AG04449 (cell line): Measurements from ENCODE around the gene RRP1B.
A peak's percentile ranks its signal among the peaks of the same experiment; 100 is the strongest.

Experiments
- CTCF ChIA-PET: fragments of 350-600 bp; formaldehyde crosslinking; extraction: SDS; loops from one replicate; lab custom pipeline; 2021; ENCODE audit warnings: antibody characterized with exemption; lab: Yijun Ruan, JAX
- POLR2A ChIA-PET: fragments of 400-600, 350-600 bp; formaldehyde crosslinking; extraction: SDS; loops from one replicate; lab custom pipeline; 2020; ENCODE audit warnings: antibody characterized with exemption, inconsistent platforms; lab: Yijun Ruan, JAX
- DNase-seq: peaks from one replicate; pipeline ENCODE4 v3.0.0-alpha.2; 2010; ENCODE audit warnings: low read depth, low spot score
- H3K4me3 ChIP-seq: 2 replicates; pipeline ENCODE4 v1.5.1; 2011; ENCODE audit warnings: low read depth, mild to moderate bottlenecking, control low read depth, low read length
- TF ChIP-seq, protein P1 (sequence below): IDR thresholded peaks from one replicate; pipeline ENCODE4 v1.5.1; 2011; ENCODE audit warnings: mild to moderate bottlenecking, moderate library complexity, low read length, control low read depth, inconsistent platforms; ENCODE audit not compliant: insufficient read depth; ENCODE audit errors: missing control alignments

Gene RRP1B

GRCh38 chr21:43637530-43638158 is 21.7 kb upstream of the RRP1B start:
- CTCF ChIA-PET: interaction anchor here (0.6 to 1.7 kb wide), 2 partner anchors 9 to 30 kb away, joined by 3 to 6 read pairs; no protein-coding TSS in a partner anchor

GRCh38 chr21:43639470-43640353 is 19.6 kb upstream of the RRP1B start:
- POLR2A ChIA-PET: interaction anchor here (1.2 kb wide), 1 partner anchor 39 kb away, joined by 3 read pairs; no protein-coding TSS in a partner anchor
- TF ChIP-seq, protein P1, sequence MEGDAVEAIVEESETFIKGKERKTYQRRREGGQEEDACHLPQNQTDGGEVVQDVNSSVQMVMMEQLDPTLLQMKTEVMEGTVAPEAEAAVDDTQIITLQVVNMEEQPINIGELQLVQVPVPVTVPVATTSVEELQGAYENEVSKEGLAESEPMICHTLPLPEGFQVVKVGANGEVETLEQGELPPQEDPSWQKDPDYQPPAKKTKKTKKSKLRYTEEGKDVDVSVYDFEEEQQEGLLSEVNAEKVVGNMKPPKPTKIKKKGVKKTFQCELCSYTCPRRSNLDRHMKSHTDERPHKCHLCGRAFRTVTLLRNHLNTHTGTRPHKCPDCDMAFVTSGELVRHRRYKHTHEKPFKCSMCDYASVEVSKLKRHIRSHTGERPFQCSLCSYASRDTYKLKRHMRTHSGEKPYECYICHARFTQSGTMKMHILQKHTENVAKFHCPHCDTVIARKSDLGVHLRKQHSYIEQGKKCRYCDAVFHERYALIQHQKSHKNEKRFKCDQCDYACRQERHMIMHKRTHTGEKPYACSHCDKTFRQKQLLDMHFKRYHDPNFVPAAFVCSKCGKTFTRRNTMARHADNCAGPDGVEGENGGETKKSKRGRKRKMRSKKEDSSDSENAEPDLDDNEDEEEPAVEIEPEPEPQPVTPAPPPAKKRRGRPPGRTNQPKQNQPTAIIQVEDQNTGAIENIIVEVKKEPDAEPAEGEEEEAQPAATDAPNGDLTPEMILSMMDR: no peak
- DNase-seq: peak; percentile 66
- no peak overlapping the region for H3K4me3 ChIP-seq
- CTCF ChIA-PET: interaction anchor here (1.7 kb wide), 1 partner anchor 11 kb away, joined by 6 read pairs; no protein-coding TSS in a partner anchor

More at GRCh38 chr21:43637530-43638158, 21.7 kb upstream of the RRP1B start:
- H3K4me3 ChIP-seq: no peak overlapping the region
- TF ChIP-seq, protein P1: no peak
- POLR2A ChIA-PET: no interaction called here
- DNase-seq: no peak

- TF ChIP-seq, protein P1: no peak
- no peak for DNase-seq
- ChIA-PET POLR2A (interaction anchor here (1.2 kb wide), 1 partner anchor 40 kb away, joined by 3 read pairs; no protein-coding TSS in a partner anchor), CTCF (no interaction called here)
- H3K4me3 ChIP-seq: no peak overlapping the region
Observed at GRCh38 chr21:43640400-43640799, 19.0 kb upstream of the RRP1B start.

DNA sequence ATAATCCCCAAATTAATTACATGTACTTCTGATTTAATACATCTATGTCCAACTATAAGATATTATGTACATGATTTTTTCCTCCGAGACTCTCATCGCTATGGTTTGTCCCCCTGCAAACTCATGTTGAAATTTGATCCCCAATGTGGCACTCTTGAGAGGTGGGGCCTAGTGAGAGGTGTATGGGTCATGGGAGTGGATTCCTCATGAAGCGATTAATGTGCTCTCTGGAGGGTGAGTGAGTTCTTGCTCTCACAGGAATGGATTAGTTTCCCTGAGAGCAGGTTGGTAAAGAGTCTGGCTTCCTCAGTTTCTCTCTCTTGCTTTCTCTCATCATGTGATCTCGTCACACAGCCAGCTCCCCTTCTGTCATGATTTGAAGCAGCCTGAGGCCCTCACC is 16.2 kb upstream of the RRP1B start:
- CTCF ChIA-PET: no interaction called here
- no peak for DNase-seq
- POLR2A ChIA-PET: no interaction called here
- no peak overlapping the region for H3K4me3 ChIP-seq
- TF ChIP-seq, protein P1: no peak

DNA sequence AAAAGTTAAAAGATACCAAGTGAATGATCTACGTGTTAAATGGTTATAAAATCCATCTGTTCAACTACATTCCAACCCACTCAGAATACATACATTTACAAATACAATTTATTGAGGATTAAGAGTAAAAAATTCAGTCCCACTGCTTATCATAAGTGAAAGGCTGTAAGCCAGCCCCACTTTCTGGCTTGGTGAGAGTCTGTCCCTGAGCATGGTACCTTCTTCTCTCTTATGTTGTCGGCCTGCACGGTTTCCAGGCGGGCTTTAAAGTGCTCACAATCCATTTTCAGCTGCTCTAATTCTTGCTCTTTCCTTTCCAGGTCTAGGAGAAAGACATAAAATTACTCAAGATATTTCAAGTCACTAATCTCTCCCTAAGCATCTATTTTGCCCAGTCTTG is 15.3 kb upstream of the RRP1B start:
- no peak overlapping the region for H3K4me3 ChIP-seq
- POLR2A ChIA-PET: interaction anchor here (1.6 kb wide), 1 partner anchor 45 kb away, joined by 4 read pairs; no protein-coding TSS in a partner anchor
- CTCF ChIA-PET: interaction anchor here (1.0 to 2.6 kb wide), 3 partner anchors 9 to 33 kb away, joined by 3 to 27 read pairs (median 10); no protein-coding TSS in a partner anchor

More for the DNA sequence above, 15.3 kb upstream of the RRP1B start:
- no peak for DNase-seq
- TF ChIP-seq, protein P1: no peak
